K562 (cell line): Measurements from ENCODE around the gene DIAPH1. TPM values are rescaled to one million over a fixed set of nuclear protein-coding genes. Genes with fewer than 3 reads are reported as not detected.

ENCODE experiments used
- FOXA1 ChIP-seq: fragments of 450-650 bp; IDR thresholded peaks from 2 replicates; pipeline ENCODE4 v1.6.1; 2016; ENCODE audit warnings: mild to moderate bottlenecking, borderline replicate concordance
- KLF16 ChIP-seq: IDR thresholded peaks from 2 replicates; pipeline ENCODE4 v1.6.1; 2016; ENCODE audit warnings: antibody characterized with exemption
- MED1 ChIP-seq: sonication (generic); formaldehyde crosslinking; IDR thresholded peaks from 2 replicates; pipeline ENCODE4 v1.8.1; 2023; ENCODE audit warnings: missing genetic modification reagents, borderline replicate concordance
- MEF2D ChIP-seq: conservative IDR thresholded peaks from 2 replicates; pipeline ENCODE4 v1.6.1; 2016; ENCODE audit warnings: low read depth, missing genetic modification characterization, missing compliant biosample characterization
- ZEB2 ChIP-seq: fragments of 450-650 bp; IDR thresholded peaks from 2 replicates; pipeline ENCODE4 v1.6.1; 2016
- ZKSCAN8 ChIP-seq: fragments of 200-800 bp; sonication (Bioruptor generic); IDR thresholded peaks from 2 replicates; pipeline ENCODE4 v1.6.1; 2016; ENCODE audit warnings: missing genetic modification characterization, missing compliant biosample characterization
- ZNF699 ChIP-seq: fragments of 250-450 bp; sonication (Bioruptor Pico); IDR thresholded peaks from 2 replicates; pipeline ENCODE4 v1.8.0; 2021; ENCODE audit warnings: mild to moderate bottlenecking, moderate library complexity; ENCODE audit not compliant: insufficient replicate concordance
- polyA plus RNA-seq, 8 experiments: library from polyadenylated mRNA; depleted of rRNA in 4 of 8; stranded (reverse) in 5 of 8; unstranded in 3 of 8; fragments of >200 nt; fragmentation: Nextera tagmentation in 2 of 8; fragmentation: Illumina TruSeq in 1 of 8; extraction: Ambion mirVana in 2 of 8; extraction: Trizol in 1 of 8; gene quantifications; 2 replicates each; pipeline versions ENCODE4 v1.2.1 to v1.2.3, GENCODE V29; 2011 to 2014; ENCODE audit warnings: inconsistent platforms in 1 of 8, missing spikeins in 1 of 8
- total RNA-seq, 7 experiments: library from RNA; depleted of rRNA in 6 of 7; stranded (reverse); fragments of >200 nt in 6 of 7; fragmentation: Illumina TruSeq in 2 of 7; extraction: Trizol in 2 of 7; gene quantifications; 2 replicates each; pipeline versions ENCODE4 v1.2.1 to v1.2.3, GENCODE V29; 2011 to 2021; ENCODE audit warnings: low replicate concordance in 1 of 7
- TF ChIP-seq, protein P1 (sequence below), 2 experiments: IDR thresholded peaks; 2 replicates each; pipeline ENCODE4 v1.6.1; 2011; ENCODE audit warnings: borderline replicate concordance in 1 of 2, control low read depth in 1 of 2, low read depth in 1 of 2, low read length in 1 of 2, mild to moderate bottlenecking in 1 of 2, mixed read lengths in 1 of 2, moderate library complexity in 1 of 2; ENCODE audit not compliant: insufficient read depth in 1 of 2, insufficient read length in 1 of 2, poor library complexity in 1 of 2, severe bottlenecking in 1 of 2; ENCODE audit errors: extremely low read depth in 1 of 2
- TF ChIP-seq, protein P2 (sequence below): fragments of 250-450 bp; sonication (Bioruptor Pico); IDR thresholded peaks from 2 replicates; pipeline ENCODE4 v1.5.0; 2021
- TF ChIP-seq, protein P3 (sequence below): fragments of 200-800 bp; sonication (Bioruptor generic); IDR thresholded peaks from 2 replicates; pipeline ENCODE4 v1.6.1; 2016; ENCODE audit warnings: missing genetic modification characterization, missing compliant biosample characterization
- TF ChIP-seq, protein P4 (sequence below): fragments of 450-650 bp; IDR thresholded peaks from 2 replicates; pipeline ENCODE4 v1.7.1; 2018; ENCODE audit warnings: mild to moderate bottlenecking, low read depth; ENCODE audit not compliant: partially characterized antibody

DIAPH1 gene
- total and polyA plus RNA-seq, 9 of the 15 experiments (the other 6 are each of a cell fraction or from before 2014, with no cell fraction given), result 60.8 to 328 (median 97.8) TPM

DNA sequence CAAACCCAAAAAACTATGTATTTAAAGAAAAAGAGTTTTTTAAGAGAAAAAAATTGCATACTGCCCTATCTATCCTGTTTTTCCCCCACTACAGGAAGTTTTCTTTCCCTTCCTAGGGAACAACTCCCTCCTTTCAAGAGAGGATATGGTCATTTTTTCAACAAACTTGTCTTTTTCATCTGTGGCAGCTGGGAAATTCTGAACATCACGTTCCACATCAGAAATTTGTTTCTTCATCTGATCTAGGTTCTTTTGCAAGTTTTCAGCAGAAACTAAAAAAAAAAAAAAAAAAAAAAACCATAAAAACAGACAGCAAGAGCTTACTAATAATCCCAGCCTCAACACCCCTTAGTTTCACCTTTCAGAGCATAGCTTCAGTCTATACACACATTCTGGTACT is 91.4 kb downstream of the DIAPH1 start (continued):
- TF ChIP-seq ZNF699 (CRISPR knock-in tag) (no peak), KLF16 (no peak), ZEB2 (no peak), FOXA1 (no peak), MED1 (CRISPR knock-in tag) (no peak), ZKSCAN8 (CRISPR knock-in tag) (no peak), MEF2D (tag) (no peak)
- TF ChIP-seq, protein P1, sequence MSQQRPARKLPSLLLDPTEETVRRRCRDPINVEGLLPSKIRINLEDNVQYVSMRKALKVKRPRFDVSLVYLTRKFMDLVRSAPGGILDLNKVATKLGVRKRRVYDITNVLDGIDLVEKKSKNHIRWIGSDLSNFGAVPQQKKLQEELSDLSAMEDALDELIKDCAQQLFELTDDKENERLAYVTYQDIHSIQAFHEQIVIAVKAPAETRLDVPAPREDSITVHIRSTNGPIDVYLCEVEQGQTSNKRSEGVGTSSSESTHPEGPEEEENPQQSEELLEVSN (IDR thresholded peaks at IDR 0.05; ENCODE audit: borderline replicate concordance in 1 of 2, extremely low read depth in 1 of 2, insufficient read depth in 1 of 2, insufficient read length in 1 of 2, low read depth in 1 of 2, low read length in 1 of 2, poor library complexity in 1 of 2, severe bottlenecking in 1 of 2), result no peak
- TF ChIP-seq, protein P2, sequence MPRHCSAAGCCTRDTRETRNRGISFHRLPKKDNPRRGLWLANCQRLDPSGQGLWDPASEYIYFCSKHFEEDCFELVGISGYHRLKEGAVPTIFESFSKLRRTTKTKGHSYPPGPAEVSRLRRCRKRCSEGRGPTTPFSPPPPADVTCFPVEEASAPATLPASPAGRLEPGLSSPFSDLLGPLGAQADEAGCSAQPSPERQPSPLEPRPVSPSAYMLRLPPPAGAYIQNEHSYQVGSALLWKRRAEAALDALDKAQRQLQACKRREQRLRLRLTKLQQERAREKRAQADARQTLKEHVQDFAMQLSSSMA, result no peak
- TF ChIP-seq, protein P3, sequence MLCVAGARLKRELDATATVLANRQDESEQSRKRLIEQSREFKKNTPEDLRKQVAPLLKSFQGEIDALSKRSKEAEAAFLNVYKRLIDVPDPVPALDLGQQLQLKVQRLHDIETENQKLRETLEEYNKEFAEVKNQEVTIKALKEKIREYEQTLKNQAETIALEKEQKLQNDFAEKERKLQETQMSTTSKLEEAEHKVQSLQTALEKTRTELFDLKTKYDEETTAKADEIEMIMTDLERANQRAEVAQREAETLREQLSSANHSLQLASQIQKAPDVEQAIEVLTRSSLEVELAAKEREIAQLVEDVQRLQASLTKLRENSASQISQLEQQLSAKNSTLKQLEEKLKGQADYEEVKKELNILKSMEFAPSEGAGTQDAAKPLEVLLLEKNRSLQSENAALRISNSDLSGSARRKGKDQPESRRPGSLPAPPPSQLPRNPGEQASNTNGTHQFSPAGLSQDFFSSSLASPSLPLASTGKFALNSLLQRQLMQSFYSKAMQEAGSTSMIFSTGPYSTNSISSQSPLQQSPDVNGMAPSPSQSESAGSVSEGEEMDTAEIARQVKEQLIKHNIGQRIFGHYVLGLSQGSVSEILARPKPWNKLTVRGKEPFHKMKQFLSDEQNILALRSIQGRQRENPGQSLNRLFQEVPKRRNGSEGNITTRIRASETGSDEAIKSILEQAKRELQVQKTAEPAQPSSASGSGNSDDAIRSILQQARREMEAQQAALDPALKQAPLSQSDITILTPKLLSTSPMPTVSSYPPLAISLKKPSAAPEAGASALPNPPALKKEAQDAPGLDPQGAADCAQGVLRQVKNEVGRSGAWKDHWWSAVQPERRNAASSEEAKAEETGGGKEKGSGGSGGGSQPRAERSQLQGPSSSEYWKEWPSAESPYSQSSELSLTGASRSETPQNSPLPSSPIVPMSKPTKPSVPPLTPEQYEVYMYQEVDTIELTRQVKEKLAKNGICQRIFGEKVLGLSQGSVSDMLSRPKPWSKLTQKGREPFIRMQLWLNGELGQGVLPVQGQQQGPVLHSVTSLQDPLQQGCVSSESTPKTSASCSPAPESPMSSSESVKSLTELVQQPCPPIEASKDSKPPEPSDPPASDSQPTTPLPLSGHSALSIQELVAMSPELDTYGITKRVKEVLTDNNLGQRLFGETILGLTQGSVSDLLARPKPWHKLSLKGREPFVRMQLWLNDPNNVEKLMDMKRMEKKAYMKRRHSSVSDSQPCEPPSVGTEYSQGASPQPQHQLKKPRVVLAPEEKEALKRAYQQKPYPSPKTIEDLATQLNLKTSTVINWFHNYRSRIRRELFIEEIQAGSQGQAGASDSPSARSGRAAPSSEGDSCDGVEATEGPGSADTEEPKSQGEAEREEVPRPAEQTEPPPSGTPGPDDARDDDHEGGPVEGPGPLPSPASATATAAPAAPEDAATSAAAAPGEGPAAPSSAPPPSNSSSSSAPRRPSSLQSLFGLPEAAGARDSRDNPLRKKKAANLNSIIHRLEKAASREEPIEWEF, result no peak
- TF ChIP-seq, protein P4, sequence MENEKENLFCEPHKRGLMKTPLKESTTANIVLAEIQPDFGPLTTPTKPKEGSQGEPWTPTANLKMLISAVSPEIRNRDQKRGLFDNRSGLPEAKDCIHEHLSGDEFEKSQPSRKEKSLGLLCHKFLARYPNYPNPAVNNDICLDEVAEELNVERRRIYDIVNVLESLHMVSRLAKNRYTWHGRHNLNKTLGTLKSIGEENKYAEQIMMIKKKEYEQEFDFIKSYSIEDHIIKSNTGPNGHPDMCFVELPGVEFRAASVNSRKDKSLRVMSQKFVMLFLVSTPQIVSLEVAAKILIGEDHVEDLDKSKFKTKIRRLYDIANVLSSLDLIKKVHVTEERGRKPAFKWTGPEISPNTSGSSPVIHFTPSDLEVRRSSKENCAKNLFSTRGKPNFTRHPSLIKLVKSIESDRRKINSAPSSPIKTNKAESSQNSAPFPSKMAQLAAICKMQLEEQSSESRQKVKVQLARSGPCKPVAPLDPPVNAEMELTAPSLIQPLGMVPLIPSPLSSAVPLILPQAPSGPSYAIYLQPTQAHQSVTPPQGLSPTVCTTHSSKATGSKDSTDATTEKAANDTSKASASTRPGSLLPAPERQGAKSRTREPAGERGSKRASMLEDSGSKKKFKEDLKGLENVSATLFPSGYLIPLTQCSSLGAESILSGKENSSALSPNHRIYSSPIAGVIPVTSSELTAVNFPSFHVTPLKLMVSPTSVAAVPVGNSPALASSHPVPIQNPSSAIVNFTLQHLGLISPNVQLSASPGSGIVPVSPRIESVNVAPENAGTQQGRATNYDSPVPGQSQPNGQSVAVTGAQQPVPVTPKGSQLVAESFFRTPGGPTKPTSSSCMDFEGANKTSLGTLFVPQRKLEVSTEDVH, result no peak
